GM12875 (cell line): Measurements from ENCODE around the gene GUCY1A2.

Experiments used
- H3K4me3 ChIP-seq: one replicate; pipeline ENCODE4 v1.5.1; 2011; ENCODE audit warnings: low read depth, low read length, control low read depth
- TF ChIP-seq, protein P1 (sequence below): IDR thresholded peaks from 2 replicates; pipeline ENCODE4 v1.5.1; 2011; ENCODE audit warnings: low read depth, mild to moderate bottlenecking, control low read depth, inconsistent platforms, low read length, moderate library complexity, borderline replicate concordance; ENCODE audit not compliant: insufficient read depth

The GUCY1A2 gene

DNA sequence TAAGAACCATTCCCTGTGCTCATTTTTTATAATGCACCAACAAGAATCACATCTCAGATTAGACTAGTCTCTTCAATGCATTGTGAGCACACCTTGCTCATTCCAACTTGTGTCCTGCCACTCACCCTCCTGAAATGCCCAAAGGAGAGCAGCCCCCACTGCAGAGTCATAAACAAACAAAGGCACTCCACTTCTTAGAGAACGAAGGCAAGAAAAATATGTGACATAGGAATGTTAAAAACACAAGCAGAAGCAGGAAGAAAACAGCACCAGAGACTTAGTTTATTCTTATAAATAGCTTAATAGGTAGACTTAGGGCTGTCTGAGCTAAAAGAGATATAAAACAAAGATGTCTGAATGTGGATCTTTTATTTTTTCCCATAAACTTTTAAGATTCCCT, 57.2 kb downstream of the GUCY1A2 start:
- H3K4me3 ChIP-seq = no peak overlapping the region
- TF ChIP-seq, protein P1, sequence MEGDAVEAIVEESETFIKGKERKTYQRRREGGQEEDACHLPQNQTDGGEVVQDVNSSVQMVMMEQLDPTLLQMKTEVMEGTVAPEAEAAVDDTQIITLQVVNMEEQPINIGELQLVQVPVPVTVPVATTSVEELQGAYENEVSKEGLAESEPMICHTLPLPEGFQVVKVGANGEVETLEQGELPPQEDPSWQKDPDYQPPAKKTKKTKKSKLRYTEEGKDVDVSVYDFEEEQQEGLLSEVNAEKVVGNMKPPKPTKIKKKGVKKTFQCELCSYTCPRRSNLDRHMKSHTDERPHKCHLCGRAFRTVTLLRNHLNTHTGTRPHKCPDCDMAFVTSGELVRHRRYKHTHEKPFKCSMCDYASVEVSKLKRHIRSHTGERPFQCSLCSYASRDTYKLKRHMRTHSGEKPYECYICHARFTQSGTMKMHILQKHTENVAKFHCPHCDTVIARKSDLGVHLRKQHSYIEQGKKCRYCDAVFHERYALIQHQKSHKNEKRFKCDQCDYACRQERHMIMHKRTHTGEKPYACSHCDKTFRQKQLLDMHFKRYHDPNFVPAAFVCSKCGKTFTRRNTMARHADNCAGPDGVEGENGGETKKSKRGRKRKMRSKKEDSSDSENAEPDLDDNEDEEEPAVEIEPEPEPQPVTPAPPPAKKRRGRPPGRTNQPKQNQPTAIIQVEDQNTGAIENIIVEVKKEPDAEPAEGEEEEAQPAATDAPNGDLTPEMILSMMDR = no peak

DNA sequence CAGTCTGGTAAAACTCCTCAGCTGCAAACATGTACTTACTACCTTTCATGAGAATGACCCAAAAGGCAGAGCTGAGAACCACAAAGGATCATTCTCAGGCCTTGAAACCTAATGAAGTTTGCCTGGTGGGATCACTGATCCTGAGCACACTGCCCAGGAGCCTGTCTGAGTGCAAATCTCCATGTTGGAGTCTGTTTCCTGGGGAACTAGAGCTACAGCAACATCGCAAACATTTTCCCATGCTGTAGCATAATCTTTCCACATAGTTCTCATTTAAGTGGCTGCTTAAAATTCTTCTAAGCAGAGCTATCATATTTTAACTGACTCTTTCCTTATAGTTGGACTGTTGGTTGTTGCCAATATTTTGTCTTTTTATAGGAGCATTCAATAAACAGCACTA, 58.5 kb downstream of the GUCY1A2 start:
- no peak overlapping the region for H3K4me3 ChIP-seq
- TF ChIP-seq, protein P1 = no peak

DNA sequence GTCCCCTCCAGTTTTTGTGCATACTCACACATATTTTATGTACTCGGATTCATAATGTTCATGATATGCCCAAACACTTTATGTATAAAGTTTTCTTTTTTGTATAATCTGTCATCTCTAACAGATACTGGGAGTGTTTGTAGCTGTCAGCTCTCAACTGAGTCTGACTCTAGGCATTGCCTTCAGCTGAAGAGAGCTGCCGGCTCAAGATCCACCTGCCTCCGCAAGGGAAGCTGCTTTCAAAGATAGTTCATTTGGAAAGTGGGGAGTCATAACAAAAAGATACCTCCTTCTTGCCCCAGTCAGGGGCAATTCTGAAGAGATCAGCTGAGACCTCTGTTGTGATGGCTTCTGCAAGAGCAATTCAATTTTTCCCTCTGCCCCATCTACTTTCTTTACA, 58.9 kb downstream of the GUCY1A2 start:
- H3K4me3 ChIP-seq = no peak overlapping the region
- TF ChIP-seq, protein P1 = no peak

DNA sequence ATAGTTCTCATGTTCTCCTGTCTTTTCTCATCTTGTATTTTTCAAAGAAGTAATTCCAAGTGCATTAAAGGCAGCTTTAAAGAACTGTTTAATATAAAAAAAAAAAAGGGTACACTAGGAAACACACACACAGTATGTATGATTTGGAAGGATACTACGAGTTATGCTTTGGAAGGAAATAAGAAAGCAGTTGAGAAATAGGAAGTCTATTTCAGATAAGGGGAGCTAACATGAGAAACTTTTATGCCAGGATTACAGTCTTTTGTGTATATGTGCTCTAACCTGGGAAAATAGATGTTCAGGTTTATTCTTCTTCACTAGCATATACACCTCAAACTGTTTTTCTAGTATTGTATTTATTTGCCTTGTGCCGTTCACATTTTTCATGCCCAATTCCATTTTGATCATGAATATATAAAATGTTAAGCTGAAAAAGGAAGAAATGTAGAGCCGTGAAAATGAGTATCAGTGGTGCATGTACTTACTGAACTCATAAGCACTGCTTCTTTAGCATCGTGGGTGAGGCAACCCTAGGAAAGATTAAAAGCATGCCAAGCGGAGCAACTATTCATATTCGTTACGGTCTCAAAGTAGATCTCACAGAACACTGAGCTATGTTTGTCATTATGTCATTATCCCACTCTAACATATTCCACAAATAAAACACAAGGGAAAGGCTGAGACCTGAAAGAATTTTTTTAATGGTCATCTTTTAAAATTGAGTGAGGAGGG, 59.6 kb downstream of the GUCY1A2 start:
- no peak overlapping the region for H3K4me3 ChIP-seq
- TF ChIP-seq, protein P1 = no peak

DNA sequence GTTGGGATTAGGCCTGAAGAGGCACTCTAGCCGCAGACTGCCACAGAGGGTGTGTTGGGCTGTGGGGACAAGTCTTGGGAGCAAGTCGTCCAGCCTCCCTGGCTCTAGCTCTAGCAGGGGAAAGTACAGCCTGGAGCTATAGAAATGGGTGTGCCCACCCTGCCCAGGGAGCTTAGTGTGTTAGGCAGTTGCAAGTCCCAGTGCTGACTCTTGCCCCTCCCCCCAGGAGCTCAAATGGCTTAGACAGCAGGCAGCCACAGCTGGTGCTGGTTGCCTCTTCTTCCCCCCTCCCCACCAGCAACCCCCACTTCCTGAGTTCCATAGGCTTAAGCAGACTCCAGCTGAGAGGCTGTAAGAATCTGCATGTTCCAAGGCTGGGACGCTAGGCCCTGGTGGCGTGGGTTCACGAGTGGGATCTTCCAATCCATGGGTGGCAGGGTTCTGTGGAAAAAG, 61.2 kb downstream of the GUCY1A2 start:
- H3K4me3 ChIP-seq = no peak overlapping the region
- TF ChIP-seq, protein P1 = no peak

DNA sequence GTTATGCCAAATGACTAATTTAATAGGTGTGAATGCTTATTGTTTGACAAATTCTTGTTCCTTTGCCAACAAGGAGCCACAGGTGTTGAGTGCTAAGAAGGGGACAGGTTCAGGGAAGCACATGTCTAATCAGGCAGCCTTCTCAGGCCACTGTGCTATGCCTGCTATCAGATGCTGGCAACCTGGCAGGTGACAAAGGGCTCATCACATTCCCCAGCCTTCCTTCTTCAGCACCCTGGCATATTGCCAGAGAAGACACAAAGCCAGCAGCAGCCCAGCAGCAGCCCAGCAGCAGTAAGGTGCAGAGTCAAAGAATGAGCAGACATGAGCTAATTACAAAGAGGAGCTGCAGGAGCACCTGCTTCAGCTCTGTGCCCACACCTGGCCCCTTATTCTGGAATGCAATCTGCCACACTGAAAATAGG, 68.2 kb downstream of the GUCY1A2 start:
- no peak overlapping the region for H3K4me3 ChIP-seq
- TF ChIP-seq, protein P1 = no peak

DNA sequence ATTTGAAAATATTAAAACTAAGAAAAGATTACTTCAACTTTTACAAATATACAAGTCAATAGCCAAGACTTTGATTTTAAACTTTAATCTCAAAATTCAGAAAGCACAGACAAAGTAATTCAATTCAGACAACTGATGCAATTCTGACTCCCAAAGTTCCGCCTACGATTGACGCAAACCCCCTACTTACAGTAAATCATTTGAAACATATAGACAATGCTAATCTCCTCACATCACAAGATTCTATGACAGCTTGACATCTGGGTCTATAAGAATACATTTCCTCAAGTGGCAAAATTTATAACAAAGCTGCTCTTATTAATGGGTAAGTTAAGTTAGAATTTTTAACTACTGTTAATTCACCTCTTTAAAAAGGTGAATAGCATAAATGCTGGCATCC, 75.2 kb downstream of the GUCY1A2 start:
- TF ChIP-seq, protein P1 = no peak
- H3K4me3 ChIP-seq = no peak overlapping the region
